Activated naive CD8-positive, alpha-beta T cell treated with anti-CD3 and anti-CD28 coated beads, Interleukin-2, amount 50 U/mL, for 24 hours (primary cell): ENCODE results near the gene PCYT2.

Source experiments
- ATAC-seq: fragments of 150-1000 bp; cut with Tn5 transposase; one replicate; pipeline ENCODE4 v1.10.0; 2021
- DNase-seq: peaks from one replicate; pipeline ENCODE4 v3.0.0; 2021
- H3K27ac Mint-ChIP-seq: one replicate; pipeline ENCODE4 v1.8.0; 2021; ENCODE audit warnings: mild to moderate bottlenecking, mixed read lengths
- H3K27me3 Mint-ChIP-seq: one replicate; pipeline ENCODE4 v1.8.0; 2021; ENCODE audit warnings: mixed read lengths
- H3K36me3 Mint-ChIP-seq: one replicate; pipeline ENCODE4 v1.8.0; 2021; ENCODE audit warnings: low read depth, mixed read lengths
- H3K4me1 Mint-ChIP-seq: one replicate; pipeline ENCODE4 v1.8.0; 2021; ENCODE audit warnings: mixed read lengths
- H3K4me3 Mint-ChIP-seq: one replicate; pipeline ENCODE4 v1.8.0; 2021; ENCODE audit warnings: mild to moderate bottlenecking, moderate library complexity, mixed read lengths
- H3K9me3 Mint-ChIP-seq: one replicate; pipeline ENCODE4 v1.8.0; 2021; ENCODE audit warnings: mixed read lengths

Gene PCYT2

DNA sequence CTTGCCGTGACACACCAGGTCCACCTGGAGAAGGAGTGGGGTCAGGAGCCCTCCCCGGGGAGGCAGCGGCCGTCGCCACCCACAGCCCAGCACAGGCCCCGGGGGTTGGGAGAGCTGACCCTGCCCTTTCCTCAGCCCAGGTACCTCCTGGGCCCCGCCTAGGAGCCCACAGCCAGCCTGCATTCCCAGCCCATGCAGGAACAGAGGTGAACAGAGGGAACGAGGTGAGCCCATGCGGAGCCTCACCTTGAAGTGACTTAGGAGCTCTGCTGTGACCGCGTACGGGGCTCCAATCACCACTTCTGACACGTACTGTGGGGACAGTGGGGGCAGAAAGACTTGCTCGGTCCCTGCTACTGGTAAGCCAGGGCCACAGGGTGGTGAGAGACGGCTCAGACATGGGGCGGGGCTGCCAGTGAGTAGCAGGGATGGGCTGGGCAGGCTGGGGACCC is 5.7 kb downstream of the PCYT2 start:
- Mint-ChIP-seq H3K4me3 (no peak overlapping the region), H3K4me1 (peaks cover 6% of the 10 kb centered on the region), H3K27me3 (peaks cover 7% of the 10 kb centered on the region), H3K36me3 (peaks cover 8% of the 10 kb centered on the region), H3K9me3 (no peaks in the 10 kb centered on the region), H3K27ac (no peak overlapping the region)
- DNase-seq (no peak), ATAC-seq (no peak)

DNA sequence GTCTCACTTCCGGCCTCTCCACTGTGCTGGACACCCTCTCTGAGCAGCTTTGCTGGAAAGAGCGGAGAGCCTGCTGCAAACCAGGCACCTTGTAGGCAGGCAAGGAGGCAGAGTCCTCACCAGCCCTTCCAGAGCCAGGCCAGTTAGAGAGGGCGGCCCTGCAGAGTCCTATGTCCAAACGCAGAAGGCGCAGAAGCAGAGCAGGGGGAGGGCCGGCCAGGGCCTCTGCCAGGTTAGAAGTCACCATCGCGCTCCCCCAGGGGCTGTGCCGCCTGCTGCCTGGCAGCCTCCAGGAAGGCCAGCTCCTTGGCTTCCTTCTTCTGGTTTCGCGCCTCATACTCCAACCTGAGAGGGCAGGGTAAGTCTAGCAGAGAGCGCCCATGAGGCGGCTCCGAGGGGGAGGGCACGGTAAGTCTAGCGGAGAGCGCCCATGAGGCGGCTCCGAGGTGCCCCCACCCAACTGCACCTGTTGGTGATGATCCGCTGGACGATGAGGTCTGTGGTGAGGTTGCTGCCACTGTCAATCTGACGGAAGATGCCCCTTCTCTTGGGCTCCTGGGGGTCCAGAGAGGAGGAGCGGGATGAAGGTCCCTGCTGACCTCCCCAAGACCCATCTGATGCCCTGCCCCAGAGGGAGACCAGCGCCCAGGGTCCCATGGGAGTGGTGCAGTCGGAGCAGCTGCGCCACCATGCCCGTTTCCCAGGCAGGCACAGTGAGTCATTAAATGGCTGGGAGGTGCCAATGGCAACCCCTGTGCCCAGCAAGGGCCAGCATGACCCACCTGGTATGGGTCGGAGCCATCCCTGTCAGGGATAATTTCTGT is 6.4 kb downstream of the PCYT2 start:
- no peak overlapping the region for H3K27ac Mint-ChIP-seq
- H3K9me3 Mint-ChIP-seq: no peaks in the 10 kb centered on the region
- DNase-seq (no peak), ATAC-seq (no peak)
- H3K4me3 Mint-ChIP-seq: no peak overlapping the region
- H3K36me3 Mint-ChIP-seq: peaks cover 11% of the 10 kb centered on the region
- H3K4me1 Mint-ChIP-seq: peaks cover 6% of the 10 kb centered on the region
- peaks cover 7% of the 10 kb centered on the region for H3K27me3 Mint-ChIP-seq

DNA sequence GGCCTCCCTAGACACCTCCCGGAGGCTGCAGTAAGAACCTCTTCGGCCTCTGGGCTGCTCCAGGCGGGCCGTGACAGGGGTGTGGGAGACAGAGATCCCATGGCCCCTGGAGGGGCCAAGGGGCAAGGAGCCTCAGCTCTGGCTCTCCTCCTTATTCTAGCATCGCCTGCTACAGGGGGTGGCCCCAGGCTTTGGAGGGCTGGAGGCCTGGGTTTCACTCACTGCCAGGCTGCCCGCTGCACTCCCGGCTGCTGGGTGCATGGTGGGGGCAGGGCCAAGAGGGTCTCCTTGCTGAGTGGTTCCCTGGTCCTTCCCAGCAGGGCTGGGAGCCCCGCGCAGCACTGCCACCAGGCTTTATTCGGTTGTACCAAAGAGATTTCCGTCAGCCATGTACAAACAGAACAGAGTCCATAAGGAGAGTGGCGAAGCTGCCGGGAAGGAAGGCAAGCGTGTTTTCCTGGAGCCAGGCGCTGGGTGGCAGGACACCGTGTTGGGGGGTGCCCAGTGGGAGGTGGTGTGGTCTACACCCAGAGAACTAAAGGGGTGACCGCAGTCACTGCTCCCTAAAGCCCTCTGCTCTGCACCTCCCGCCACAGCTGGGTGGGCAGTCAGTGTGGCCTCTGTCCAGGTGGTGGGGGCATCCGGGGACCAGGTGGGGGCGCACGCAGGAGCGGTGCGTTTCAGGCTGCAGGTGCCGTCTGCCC is 7.2 kb downstream of the PCYT2 start:
- no peak for DNase-seq
- peaks cover 11% of the 10 kb centered on the region for H3K36me3 Mint-ChIP-seq
- no peak overlapping the region for H3K27ac Mint-ChIP-seq
- peaks cover 6% of the 10 kb centered on the region for H3K4me1 Mint-ChIP-seq
- ATAC-seq: no peak
- H3K27me3 Mint-ChIP-seq: peaks cover 7% of the 10 kb centered on the region
- no peaks in the 10 kb centered on the region for H3K9me3 Mint-ChIP-seq
- H3K4me3 Mint-ChIP-seq: no peak overlapping the region

DNA sequence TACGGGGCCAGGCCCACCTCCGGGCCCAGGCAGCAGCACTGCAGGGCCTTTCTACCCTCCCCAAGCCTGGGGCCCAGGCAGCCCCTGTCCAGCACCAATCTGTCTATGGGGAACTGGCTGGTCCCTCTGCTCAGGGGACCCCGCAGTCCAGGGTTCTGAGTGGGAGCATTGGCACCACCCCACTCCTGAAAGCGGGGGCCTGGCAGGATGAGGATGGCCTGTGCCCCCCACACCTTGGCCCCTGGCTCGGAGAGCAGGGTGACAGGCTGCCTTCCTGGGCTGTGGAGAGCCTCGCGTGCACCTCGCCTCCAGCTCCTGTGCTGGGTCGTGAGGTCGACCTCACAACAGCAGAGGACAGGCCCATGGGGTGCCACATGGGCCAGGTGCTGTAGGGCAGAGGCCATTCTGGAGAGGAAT is 7.8 kb downstream of the PCYT2 start:
- H3K4me1 Mint-ChIP-seq: peaks cover 6% of the 10 kb centered on the region
- peaks cover 10% of the 10 kb centered on the region for H3K36me3 Mint-ChIP-seq
- ATAC-seq (no peak), DNase-seq (no peak)
- H3K27ac Mint-ChIP-seq: no peak overlapping the region
- H3K4me3 Mint-ChIP-seq: no peak overlapping the region
- H3K27me3 Mint-ChIP-seq: peaks cover 7% of the 10 kb centered on the region
- H3K9me3 Mint-ChIP-seq: no peaks in the 10 kb centered on the region

DNA sequence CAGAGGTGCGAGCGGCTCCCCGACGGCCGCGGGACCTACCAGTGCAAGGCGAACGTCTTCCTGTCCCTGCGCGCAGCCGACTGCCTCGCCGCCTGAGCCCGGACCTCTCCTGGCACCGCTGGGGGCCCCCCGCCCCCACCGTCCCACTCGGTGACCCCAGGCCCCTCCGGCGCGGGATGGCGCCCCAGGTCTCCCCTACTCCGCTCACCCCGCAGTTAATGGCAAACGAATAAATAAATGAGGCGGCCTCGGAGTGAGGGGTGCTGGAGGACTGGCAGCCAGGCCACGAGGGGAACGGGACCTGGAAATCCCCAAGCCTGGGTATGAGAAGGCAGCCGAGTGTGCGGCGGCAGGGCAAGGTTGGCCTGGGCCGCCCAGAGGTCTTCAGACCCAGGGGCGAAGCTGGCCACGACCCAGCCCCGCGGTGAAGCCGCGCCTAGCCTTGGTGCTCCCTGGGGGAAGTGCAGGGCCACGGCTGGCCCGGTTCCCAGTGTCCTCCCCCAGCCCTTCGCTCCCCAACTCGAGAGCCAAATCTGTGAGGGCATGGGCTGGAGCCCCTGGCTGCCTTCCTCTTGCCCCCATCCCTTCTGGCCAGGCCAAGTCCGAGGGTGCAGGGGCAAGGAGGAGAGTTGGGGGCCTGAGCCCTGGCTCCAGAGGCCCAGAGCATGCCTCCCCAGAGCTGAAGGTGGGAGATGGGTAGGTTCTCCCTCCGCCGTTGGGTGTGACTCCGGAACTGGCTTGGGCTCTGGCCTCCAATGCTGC is 8.4 kb downstream of the PCYT2 start:
- no peak for ATAC-seq
- Mint-ChIP-seq H3K4me1 (peaks cover 6% of the 10 kb centered on the region), H3K36me3 (peaks cover 11% of the 10 kb centered on the region), H3K27ac (no peak overlapping the region), H3K4me3 (no peak overlapping the region), H3K27me3 (peaks cover 7% of the 10 kb centered on the region), H3K9me3 (no peaks in the 10 kb centered on the region)
- DNase-seq: no peak

DNA sequence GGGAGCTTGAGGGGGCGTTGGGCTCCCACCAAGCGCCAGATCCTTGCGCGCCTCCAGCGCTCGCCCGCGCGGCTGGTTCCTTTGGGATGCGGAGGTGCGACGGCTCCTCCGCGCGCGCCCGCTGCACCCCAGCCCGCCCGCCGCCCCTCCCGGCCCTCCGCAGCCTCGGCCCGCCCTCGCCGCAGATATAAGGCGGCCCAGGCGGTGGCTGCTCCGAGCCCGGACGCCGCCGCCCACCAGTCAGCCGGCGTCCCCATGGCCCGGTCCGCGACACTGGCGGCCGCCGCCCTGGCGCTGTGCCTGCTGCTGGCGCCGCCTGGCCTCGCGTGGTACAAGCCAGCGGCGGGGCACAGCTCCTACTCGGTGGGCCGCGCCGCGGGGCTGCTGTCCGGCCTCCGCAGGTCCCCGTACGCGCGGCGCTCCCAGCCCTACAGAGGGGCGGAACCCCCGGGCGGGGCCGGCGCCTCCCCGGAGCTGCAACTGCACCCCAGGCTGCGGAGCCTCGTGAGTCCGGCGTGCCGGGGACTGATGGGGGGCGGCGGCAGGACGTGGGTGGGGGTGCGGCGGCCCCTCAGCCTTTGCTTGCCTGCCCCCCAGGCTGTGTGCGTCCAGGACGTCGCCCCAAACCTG is 9.1 kb downstream of the PCYT2 start, which contains the start of gene NPB:
NPB (plus strand) TSS at position 216 of the 630 bp plus-strand sequence; CDS start at position 256, 40 bp downstream.
- Mint-ChIP-seq H3K36me3 (peaks cover 12% of the 10 kb centered on the region), H3K27me3 (peaks cover 7% of the 10 kb centered on the region), H3K9me3 (no peaks in the 10 kb centered on the region), H3K27ac (no peak within 1 kb of the TSS), H3K4me1 (peaks cover 6% of the 10 kb centered on the region), H3K4me3 (no peak within 1 kb of the TSS)
- DNase-seq (no peak), ATAC-seq (peak; percentile 37)

DNA sequence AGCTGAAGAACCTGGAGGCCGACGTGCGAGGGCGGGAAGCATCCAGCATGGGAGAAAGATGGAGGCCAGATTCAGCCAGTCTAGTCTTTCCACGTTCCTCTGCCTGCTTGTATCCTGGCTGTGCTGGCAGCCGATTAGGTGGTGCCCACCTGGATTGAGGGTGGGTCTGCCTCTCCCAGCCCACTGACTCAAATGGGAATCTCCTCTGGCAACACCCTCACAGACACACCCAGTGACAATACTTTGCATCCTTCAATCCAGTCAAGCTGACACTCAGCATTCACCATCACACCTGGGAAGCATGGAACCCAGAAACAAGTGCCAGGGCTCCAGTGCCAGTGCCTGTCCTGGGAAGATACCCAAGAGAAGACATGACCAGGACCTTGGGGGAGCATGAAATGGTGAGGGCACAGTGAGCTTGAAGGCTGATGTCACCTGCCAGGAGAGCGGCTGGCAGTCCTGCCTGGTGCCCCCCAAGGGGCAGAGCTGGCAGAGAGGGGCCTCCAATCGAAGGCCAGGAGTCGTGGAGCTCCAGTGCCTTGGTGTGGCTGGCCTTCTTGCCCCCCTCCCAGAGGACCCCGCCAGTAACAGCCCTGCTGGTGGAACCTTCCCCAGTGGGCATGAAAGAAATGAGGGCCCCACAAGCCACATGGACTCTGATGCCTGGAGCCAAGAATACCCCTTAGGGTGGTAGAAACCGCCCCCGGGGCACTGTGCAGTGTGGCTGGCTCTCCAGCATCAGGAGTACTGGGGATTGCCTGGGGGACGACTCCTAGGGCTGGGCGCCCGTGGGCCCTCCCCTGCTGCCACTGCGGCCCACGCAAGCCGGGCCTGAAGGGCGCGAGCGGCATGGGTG is 9.8 kb downstream of the PCYT2 start:
- Mint-ChIP-seq H3K27me3 (peaks cover 7% of the 10 kb centered on the region), H3K9me3 (no peaks in the 10 kb centered on the region), H3K4me3 (no peak overlapping the region), H3K4me1 (peaks cover 6% of the 10 kb centered on the region), H3K27ac (no peak overlapping the region), H3K36me3 (peaks cover 12% of the 10 kb centered on the region)
- ATAC-seq (peak; percentile 21), DNase-seq (no peak)

DNA sequence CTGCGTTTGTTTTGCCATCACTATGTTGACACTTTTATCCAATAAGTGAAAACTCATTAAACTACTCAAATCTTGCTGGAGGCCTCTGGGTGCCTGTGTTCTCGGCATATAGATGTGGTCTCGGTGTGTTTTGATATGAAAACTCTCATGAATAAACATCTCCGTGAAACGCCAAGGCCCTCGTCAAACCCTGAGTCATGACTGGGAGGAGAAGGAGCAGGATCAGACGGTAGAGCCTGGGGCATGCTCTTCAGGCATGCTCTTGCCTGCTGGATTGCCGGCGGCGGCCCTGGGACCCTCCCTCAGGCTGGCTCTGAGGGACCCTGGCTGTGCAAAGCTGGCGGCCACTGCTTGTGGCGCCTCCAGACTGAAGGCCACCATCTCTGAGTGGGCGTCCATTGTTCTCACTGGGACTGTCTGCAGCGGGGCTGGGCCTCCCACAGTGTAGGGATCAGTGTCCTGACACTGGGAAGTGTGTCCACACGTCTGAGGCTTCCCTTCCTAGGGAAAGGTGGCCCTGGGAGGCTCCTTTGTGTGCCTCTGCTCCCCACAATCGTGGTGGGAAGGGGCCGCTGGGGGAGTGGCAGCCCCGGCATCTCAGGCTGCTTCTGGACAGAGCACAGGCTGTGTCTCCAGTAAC is 10.9 kb downstream of the PCYT2 start:
- Mint-ChIP-seq H3K27me3 (peaks cover 7% of the 10 kb centered on the region), H3K9me3 (no peaks in the 10 kb centered on the region), H3K27ac (no peak overlapping the region), H3K4me3 (no peak overlapping the region), H3K36me3 (peaks cover 14% of the 10 kb centered on the region), H3K4me1 (peaks cover 6% of the 10 kb centered on the region)
- DNase-seq (no peak), ATAC-seq (no peak)

DNA sequence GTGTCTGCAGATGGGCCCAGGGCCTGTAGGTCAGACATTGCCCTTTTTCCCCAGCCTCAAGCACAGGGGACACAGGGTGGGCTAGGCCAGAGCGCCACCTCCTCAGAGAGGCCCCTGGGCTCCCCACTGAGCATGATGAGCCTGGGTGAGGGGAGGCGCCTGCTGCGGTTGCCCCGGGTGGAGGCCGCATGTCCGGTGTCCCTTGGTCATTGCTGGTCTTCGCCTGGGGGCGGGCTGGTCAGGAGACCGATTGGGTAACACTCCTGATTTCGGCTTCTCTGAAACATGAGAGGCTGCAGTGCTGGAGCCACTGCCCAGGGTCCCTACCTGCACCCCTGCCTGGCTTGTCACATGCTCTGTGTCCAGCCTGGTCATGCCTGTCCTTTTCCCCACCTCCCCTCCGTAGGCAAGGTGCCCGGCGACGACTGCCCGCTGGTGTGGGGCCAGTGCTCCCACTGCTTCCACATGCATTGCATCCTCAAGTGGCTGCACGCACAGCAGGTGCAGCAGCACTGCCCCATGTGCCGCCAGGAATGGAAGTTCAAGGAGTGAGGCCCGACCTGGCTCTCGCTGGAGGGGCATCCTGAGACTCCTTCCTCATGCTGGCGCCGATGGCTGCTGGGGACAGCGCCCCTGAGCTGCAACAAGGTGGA is 11.6 kb downstream of the PCYT2 start:
- no peaks in the 10 kb centered on the region for H3K9me3 Mint-ChIP-seq
- no peak for DNase-seq
- no peak for ATAC-seq
- no peak overlapping the region for H3K27ac Mint-ChIP-seq
- no peak overlapping the region for H3K4me3 Mint-ChIP-seq
- peaks cover 6% of the 10 kb centered on the region for H3K4me1 Mint-ChIP-seq
- peaks cover 16% of the 10 kb centered on the region for H3K36me3 Mint-ChIP-seq
- H3K27me3 Mint-ChIP-seq: peaks cover 7% of the 10 kb centered on the region

DNA sequence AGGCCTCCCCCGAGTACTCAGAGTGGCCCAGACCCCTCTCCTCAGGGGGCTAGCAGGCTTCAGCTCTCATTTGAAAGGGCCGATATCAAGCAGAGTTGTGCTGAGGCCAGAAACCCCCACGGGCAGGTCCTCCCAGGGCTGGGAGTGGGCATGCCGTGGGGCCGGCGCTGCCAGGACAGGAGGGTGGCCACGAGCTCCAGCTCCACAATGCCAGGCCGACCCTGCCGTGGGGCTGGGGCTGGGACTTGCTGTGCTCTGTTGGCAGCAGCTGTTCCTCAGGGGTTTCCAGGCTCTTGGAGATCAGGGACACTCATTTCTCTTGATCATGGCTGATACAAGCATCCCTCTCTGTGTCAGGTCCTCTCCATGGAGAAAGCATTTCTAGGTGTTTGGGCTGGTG is 12.3 kb downstream of the PCYT2 start:
- peaks cover 6% of the 10 kb centered on the region for H3K4me1 Mint-ChIP-seq
- no peaks in the 10 kb centered on the region for H3K9me3 Mint-ChIP-seq
- no peak overlapping the region for H3K4me3 Mint-ChIP-seq
- peaks cover 7% of the 10 kb centered on the region for H3K27me3 Mint-ChIP-seq
- H3K36me3 Mint-ChIP-seq: peaks cover 16% of the 10 kb centered on the region
- ATAC-seq (no peak), DNase-seq (no peak)
- H3K27ac Mint-ChIP-seq: no peak overlapping the region

DNA sequence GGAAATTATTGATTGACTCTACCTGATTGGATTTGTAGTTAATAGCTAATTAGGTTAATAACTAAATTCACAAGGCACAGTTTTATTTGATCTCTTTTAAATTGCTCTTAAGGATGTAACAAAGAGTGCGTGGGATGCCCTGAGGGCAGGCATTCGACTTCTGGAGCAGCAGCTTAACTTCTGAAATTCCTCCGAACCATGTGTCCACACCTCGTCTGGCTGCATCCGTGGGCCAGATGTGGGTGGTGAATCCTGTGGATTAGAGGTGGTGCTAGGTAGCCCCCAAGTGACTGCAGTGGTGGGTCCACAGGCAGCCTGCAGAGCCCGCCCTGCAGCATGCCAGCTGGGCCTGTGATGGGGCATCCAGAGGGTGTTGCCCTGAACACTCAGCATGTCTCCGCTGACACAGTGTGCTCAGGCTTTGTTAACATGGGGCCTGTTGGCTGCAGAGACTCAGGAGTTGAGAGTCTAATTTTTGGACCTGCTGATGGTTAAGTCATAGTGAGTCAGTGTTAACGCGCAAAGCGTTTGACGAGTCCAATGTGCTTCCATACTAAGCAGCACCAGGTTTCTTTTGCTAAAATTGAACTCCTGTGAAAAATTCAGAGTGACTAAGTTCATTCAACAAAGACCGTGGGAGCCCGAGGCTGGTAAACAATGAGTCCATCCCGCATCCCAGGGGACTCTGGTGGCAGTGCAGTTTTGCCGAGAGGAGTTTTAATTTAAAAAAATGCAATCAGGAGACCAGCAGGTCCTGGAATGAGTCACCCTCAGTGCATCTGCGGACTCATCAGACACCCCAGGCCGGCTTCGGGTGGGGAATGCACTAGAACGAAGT is 13.0 kb downstream of the PCYT2 start:
- DNase-seq (no peak), ATAC-seq (no peak)
- H3K9me3 Mint-ChIP-seq: no peaks in the 10 kb centered on the region
- H3K4me1 Mint-ChIP-seq: peaks cover 8% of the 10 kb centered on the region
- peaks cover 7% of the 10 kb centered on the region for H3K27me3 Mint-ChIP-seq
- no peak overlapping the region for H3K4me3 Mint-ChIP-seq
- H3K36me3 Mint-ChIP-seq: peaks cover 16% of the 10 kb centered on the region
- H3K27ac Mint-ChIP-seq: no peak overlapping the region

DNA sequence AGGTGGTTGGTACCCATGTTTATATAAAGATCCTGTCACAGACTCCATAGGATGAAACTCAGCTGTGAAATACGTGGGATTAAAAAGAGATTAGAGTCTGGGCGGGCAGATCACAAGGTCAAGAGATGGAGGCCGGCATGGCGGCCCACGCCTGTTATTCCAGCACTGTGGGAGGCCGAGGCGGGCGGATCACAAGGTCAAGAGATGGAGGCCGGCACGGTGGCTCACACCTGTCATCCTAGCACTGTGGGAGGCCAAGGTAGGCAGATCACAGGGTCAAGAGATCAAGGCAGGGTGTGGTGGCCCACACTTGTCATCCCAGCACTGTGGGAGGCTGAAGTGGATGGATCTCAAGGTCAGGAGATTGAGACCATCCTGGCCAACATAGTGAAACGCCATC is 15.8 kb downstream of the PCYT2 start:
- H3K27ac Mint-ChIP-seq: no peak overlapping the region

More for the DNA sequence above, 15.8 kb downstream of the PCYT2 start:
- no peak for ATAC-seq
- Mint-ChIP-seq H3K27me3 (no peaks in the 10 kb centered on the region), H3K4me3 (no peak overlapping the region), H3K9me3 (no peaks in the 10 kb centered on the region), H3K4me1 (peaks cover 8% of the 10 kb centered on the region), H3K36me3 (peaks cover 16% of the 10 kb centered on the region)
- DNase-seq: no peak
